MM.1S (cell line): ENCODE results near the gene GPR87.

ENCODE experiments used
- DNase-seq: peaks from one replicate; pipeline ENCODE4 v3.0.0-alpha.2; 2015
- H2AFZ ChIP-seq: fragments of 300-600 bp; sonication (generic); 2 replicates; pipeline ENCODE4 v1.6.0; 2016; ENCODE audit warnings: antibody characterized with exemption, low read length
- H3F3A ChIP-seq: fragments of 300-600 bp; sonication (generic); 2 replicates; pipeline ENCODE4 v1.6.1; 2016; ENCODE audit warnings: mild to moderate bottlenecking, antibody characterized with exemption, low read length, moderate library complexity, mixed read lengths; ENCODE audit not compliant: insufficient read depth
- H3K27ac ChIP-seq: fragments of 300-600 bp; sonication (generic); 2 replicates; pipeline ENCODE4 v1.5.1; 2016; ENCODE audit warnings: mild to moderate bottlenecking, low read length
- H3K27me3 ChIP-seq: fragments of 300-600 bp; sonication (generic); replicated peaks from 2 replicates; pipeline ENCODE4 v1.6.0; 2016; ENCODE audit warnings: low read length; ENCODE audit not compliant: insufficient read depth
- H3K36me3 ChIP-seq: fragments of 300-600 bp; sonication (generic); replicated peaks from 2 replicates; pipeline ENCODE4 v1.6.1; 2016; ENCODE audit warnings: mild to moderate bottlenecking, low read length, mixed read lengths; ENCODE audit not compliant: insufficient read depth
- H3K4me1 ChIP-seq: fragments of 300-600 bp; sonication (generic); 2 replicates; pipeline ENCODE4 v1.6.1; 2016; ENCODE audit warnings: low read length, mixed read lengths
- H3K4me2 ChIP-seq: fragments of 300-600 bp; sonication (generic); 2 replicates; pipeline ENCODE4 v1.6.0; 2016; ENCODE audit warnings: low read depth, low read length
- H3K4me3 ChIP-seq: fragments of 300-600 bp; sonication (generic); 2 replicates; pipeline ENCODE4 v1.5.1; 2016; ENCODE audit warnings: low read length, mixed read lengths
- H3K79me2 ChIP-seq: fragments of 300-600 bp; sonication (generic); 2 replicates; pipeline ENCODE4 v1.6.1; 2016; ENCODE audit warnings: mixed run types, low read length, mixed read lengths
- H3K9ac ChIP-seq: fragments of 300-600 bp; sonication (generic); 2 replicates; pipeline ENCODE4 v1.6.1; 2016; ENCODE audit warnings: low read length, mixed read lengths
- H3K9me2 ChIP-seq: fragments of 300-600 bp; sonication (generic); replicated peaks from 2 replicates; pipeline ENCODE4 v1.6.1; 2016; ENCODE audit warnings: mild to moderate bottlenecking, low read length, mixed read lengths; ENCODE audit not compliant: insufficient read depth
- H3K9me3 ChIP-seq: fragments of 300-600 bp; sonication (generic); replicated peaks from 2 replicates; pipeline ENCODE4 v1.6.1; 2016; ENCODE audit warnings: mild to moderate bottlenecking, low read length, mixed read lengths; ENCODE audit not compliant: insufficient read depth
- H4K20me1 ChIP-seq: fragments of 300-600 bp; sonication (generic); 2 replicates; pipeline ENCODE4 v1.6.1; 2016; ENCODE audit warnings: mild to moderate bottlenecking, low read length, moderate library complexity, mixed read lengths; ENCODE audit not compliant: insufficient read depth
- EZH2 ChIP-seq: fragments of 300-600 bp; sonication (generic); optimal IDR thresholded peaks from 2 replicates; pipeline ENCODE3; 2017; ENCODE audit warnings: low read depth, mild to moderate bottlenecking, antibody characterized with exemption, low read length, mixed read lengths
- EZH2phosphoT487 ChIP-seq: fragments of 300-600 bp; sonication (generic); IDR thresholded peaks from 2 replicates; pipeline ENCODE4 v1.6.1; 2018; ENCODE audit warnings: antibody characterized with exemption, low read length
- TF ChIP-seq, protein P1 (sequence below): fragments of 300-600 bp; sonication (generic); IDR thresholded peaks from 2 replicates; pipeline ENCODE4 v1.5.1; 2016; ENCODE audit warnings: antibody characterized with exemption, low read length, mixed read lengths

GPR87 gene

DNA sequence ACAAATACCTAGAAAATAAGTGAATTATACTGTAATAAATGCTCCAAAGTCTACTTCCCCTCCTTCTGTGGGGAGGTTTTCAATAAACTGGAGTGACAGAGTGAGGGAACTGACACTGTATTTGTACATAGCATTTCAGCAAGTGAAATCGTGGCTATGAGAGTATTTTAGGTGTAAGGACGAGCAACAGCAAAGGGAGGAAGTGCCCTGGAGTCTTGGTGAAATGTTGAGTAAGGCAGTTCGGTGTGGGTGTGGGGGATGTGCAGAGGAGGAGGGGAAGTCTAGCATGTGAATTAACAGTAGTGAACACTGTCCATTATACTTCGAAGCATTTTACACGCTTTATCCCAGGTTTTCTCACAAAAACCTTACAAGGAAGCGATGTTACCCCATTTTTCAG lies 30.8 kb upstream of the GPR87 start:
- no peaks in the 10 kb centered on the region for H3K9me3 ChIP-seq
- DNase-seq, result no peak
- H3K27ac ChIP-seq, result no peak overlapping the region
- H2AFZ ChIP-seq, result no peak overlapping the region
- H3F3A ChIP-seq, result 0 out of 2 replicates have a peak, but pooled peaks cover 4% of the 10 kb centered on the region
- no peak overlapping the region for H3K4me3 ChIP-seq
- H3K79me2 ChIP-seq, result no peaks in the 10 kb centered on the region
- H3K27me3 ChIP-seq, result no peaks in the 10 kb centered on the region
- H3K9ac ChIP-seq, result no peak overlapping the region
- peaks cover 11% of the 10 kb centered on the region for H3K4me1 ChIP-seq
- H3K9me2 ChIP-seq, result no peaks in the 10 kb centered on the region
- TF ChIP-seq, protein P1, sequence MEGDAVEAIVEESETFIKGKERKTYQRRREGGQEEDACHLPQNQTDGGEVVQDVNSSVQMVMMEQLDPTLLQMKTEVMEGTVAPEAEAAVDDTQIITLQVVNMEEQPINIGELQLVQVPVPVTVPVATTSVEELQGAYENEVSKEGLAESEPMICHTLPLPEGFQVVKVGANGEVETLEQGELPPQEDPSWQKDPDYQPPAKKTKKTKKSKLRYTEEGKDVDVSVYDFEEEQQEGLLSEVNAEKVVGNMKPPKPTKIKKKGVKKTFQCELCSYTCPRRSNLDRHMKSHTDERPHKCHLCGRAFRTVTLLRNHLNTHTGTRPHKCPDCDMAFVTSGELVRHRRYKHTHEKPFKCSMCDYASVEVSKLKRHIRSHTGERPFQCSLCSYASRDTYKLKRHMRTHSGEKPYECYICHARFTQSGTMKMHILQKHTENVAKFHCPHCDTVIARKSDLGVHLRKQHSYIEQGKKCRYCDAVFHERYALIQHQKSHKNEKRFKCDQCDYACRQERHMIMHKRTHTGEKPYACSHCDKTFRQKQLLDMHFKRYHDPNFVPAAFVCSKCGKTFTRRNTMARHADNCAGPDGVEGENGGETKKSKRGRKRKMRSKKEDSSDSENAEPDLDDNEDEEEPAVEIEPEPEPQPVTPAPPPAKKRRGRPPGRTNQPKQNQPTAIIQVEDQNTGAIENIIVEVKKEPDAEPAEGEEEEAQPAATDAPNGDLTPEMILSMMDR, result no peak
- TF ChIP-seq EZH2 (no peak), EZH2phosphoT487 (no peak)
- no peak overlapping the region for H3K4me2 ChIP-seq
- no peaks in the 10 kb centered on the region for H4K20me1 ChIP-seq
- H3K36me3 ChIP-seq, result no peaks in the 10 kb centered on the region

DNA sequence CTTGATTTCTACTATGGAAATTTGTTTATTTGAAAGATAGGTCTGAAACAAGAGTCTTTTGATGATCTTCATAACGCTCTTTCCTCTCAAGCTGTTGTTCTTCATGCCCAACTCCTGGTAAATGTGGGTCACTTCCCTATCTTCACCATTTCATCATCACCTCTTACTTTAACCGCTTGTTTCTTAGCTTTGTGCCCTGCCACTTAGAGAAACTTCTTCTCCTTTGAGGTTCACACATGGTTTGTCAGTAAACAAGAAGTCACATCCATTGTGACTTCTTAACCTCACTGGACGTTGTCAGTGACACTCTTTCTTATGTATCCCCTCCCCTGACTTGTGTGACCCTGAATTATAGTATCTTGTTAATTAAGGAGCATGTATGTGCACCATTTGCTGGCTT lies 29.7 kb upstream of the GPR87 start:
- no peak overlapping the region for H3K4me2 ChIP-seq
- DNase-seq, result no peak
- H3K9me3 ChIP-seq, result no peaks in the 10 kb centered on the region
- no peaks in the 10 kb centered on the region for H3F3A ChIP-seq
- no peak overlapping the region for H2AFZ ChIP-seq
- H4K20me1 ChIP-seq, result no peaks in the 10 kb centered on the region
- H3K4me3 ChIP-seq, result no peak overlapping the region
- H3K9ac ChIP-seq, result no peak overlapping the region
- H3K9me2 ChIP-seq, result no peaks in the 10 kb centered on the region
- H3K36me3 ChIP-seq, result no peaks in the 10 kb centered on the region
- H3K79me2 ChIP-seq, result no peaks in the 10 kb centered on the region
- H3K27ac ChIP-seq, result no peak overlapping the region
- TF ChIP-seq, protein P1, result no peak
- no peak for TF ChIP-seq EZH2
- TF ChIP-seq EZH2phosphoT487, result no peak
- peaks cover 4% of the 10 kb centered on the region for H3K4me1 ChIP-seq
- no peaks in the 10 kb centered on the region for H3K27me3 ChIP-seq

DNA sequence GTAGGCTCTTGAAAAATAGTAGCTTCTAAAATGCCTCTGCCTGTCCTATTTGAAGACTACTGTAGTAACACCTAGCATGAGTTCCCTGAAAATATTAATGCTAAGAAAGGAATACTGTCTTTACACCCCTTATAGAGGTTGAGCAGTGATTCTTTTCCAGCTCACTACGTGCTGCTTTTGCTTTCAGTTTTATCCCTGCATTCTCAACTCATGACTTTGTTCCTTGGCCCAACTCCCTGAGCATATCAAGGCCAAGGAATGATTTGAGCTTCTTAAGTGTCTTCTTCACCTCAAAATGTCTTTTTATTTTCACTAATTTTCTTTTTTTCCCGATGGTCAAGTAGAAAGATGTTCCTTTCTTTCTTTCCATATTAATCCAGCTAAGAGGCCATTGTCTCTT lies 29.2 kb upstream of the GPR87 start:
- H3K4me3 ChIP-seq, result no peak overlapping the region
- no peaks in the 10 kb centered on the region for H3K9me3 ChIP-seq
- H3K27me3 ChIP-seq, result no peaks in the 10 kb centered on the region
- no peak overlapping the region for H2AFZ ChIP-seq
- no peaks in the 10 kb centered on the region for H3F3A ChIP-seq
- no peaks in the 10 kb centered on the region for H3K79me2 ChIP-seq
- TF ChIP-seq, protein P1, result no peak
- no peak for TF ChIP-seq EZH2phosphoT487
- TF ChIP-seq EZH2, result no peak
- H3K9me2 ChIP-seq, result no peaks in the 10 kb centered on the region
- no peaks in the 10 kb centered on the region for H4K20me1 ChIP-seq
- no peak overlapping the region for H3K27ac ChIP-seq
- no peak for DNase-seq
- H3K9ac ChIP-seq, result no peak overlapping the region
- no peak overlapping the region for H3K4me2 ChIP-seq
- no peaks in the 10 kb centered on the region for H3K36me3 ChIP-seq
- H3K4me1 ChIP-seq, result 0 out of 2 replicates have a peak, but pooled peaks cover under 1% of the 10 kb centered on the region
